AG04450 (cell line): ENCODE results near the gene ZSWIM3. TPM values are rescaled to one million over a fixed set of nuclear protein-coding genes. Genes with fewer than 3 reads are reported as not detected.
A peak's percentile ranks its signal among the peaks of the same experiment; 100 is the strongest.

ENCODE experiments used
- CTCF ChIA-PET: fragments of 300-600, 350-600 bp; formaldehyde crosslinking; extraction: SDS; loops from one replicate; lab custom pipeline; 2022; ENCODE audit warnings: antibody characterized with exemption, inconsistent platforms; lab: Charles Lee
- POLR2A ChIA-PET: fragments of 350-600 bp; formaldehyde crosslinking; extraction: SDS; loops from one replicate; lab custom pipeline; 2021; ENCODE audit warnings: antibody characterized with exemption, inconsistent platforms; lab: Yijun Ruan, JAX
- DNase-seq: peaks from one replicate; pipeline ENCODE4 v3.0.0-alpha.2; 2011; ENCODE audit warnings: low read depth, low spot score
- H3K27ac ChIP-seq: one replicate; pipeline ENCODE4 v1.5.1; 2012; ENCODE audit warnings: low read depth, low read length, control low read depth
- H3K27me3 ChIP-seq: one replicate; pipeline ENCODE4 v1.6.0; 2012; ENCODE audit warnings: low read length; ENCODE audit not compliant: control insufficient read depth, insufficient read depth
- H3K4me3 ChIP-seq: 2 replicates; pipeline ENCODE4 v1.5.1; 2011; ENCODE audit warnings: mild to moderate bottlenecking, low read depth, low read length, control low read depth
- H3K9me3 ChIP-seq: 2 replicates; pipeline ENCODE4 v1.5.1; 2012; ENCODE audit warnings: low read length; ENCODE audit not compliant: control insufficient read depth, insufficient read depth
- polyA plus RNA-seq: library from polyadenylated mRNA; depleted of rRNA; stranded (reverse); fragments of >200 nt; gene quantifications from 2 replicates; pipeline ENCODE4 v1.2.3, GENCODE V29; 2011
- TF ChIP-seq, protein P1 (sequence below): IDR thresholded peaks from 2 replicates; pipeline ENCODE4 v1.5.1; 2011; ENCODE audit warnings: low read depth, low read length, control low read depth, inconsistent platforms

ZSWIM3 gene
- polyA plus RNA-seq, 1 experiment: 4.6 TPM

DNA sequence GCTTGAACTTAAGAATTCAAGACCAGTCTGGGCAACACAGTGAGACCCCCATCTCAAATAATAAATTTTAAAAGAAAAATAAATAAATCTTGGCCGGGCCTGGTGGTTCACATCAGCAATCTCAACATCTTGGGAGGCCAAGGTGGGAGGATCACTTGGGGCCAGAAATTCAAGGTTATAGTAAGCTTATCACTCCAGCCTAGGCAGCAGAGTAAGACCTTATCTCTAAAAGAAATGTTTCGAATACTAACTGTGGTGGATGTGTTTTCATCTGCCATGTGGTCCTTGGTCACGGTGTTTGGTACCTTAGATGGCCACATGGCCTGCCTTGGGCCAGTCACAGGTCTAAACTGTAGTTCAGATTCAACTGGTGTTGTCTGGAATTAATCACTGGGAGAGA lies 39.2 kb upstream of the ZSWIM3 start:
- ChIA-PET CTCF (interaction anchor here (2.1 kb wide), 1 partner anchor 18 kb away, joined by 8 read pairs; no protein-coding TSS in a partner anchor), POLR2A (interaction anchor here (2.3 kb wide), 1 partner anchor 15 kb away, joined by 6 read pairs; the partner anchor contains the start of gene SNX21)
- Histone ChIP-seq H3K4me3 (no peak overlapping the region), H3K9me3 (no peaks in the 10 kb centered on the region; the same call in 1 of the 2 replicates), H3K27ac (no peak overlapping the region), H3K27me3 (peaks cover 6% of the 10 kb centered on the region)
- TF ChIP-seq, protein P1, sequence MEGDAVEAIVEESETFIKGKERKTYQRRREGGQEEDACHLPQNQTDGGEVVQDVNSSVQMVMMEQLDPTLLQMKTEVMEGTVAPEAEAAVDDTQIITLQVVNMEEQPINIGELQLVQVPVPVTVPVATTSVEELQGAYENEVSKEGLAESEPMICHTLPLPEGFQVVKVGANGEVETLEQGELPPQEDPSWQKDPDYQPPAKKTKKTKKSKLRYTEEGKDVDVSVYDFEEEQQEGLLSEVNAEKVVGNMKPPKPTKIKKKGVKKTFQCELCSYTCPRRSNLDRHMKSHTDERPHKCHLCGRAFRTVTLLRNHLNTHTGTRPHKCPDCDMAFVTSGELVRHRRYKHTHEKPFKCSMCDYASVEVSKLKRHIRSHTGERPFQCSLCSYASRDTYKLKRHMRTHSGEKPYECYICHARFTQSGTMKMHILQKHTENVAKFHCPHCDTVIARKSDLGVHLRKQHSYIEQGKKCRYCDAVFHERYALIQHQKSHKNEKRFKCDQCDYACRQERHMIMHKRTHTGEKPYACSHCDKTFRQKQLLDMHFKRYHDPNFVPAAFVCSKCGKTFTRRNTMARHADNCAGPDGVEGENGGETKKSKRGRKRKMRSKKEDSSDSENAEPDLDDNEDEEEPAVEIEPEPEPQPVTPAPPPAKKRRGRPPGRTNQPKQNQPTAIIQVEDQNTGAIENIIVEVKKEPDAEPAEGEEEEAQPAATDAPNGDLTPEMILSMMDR: no peak
- no peak for DNase-seq

DNA sequence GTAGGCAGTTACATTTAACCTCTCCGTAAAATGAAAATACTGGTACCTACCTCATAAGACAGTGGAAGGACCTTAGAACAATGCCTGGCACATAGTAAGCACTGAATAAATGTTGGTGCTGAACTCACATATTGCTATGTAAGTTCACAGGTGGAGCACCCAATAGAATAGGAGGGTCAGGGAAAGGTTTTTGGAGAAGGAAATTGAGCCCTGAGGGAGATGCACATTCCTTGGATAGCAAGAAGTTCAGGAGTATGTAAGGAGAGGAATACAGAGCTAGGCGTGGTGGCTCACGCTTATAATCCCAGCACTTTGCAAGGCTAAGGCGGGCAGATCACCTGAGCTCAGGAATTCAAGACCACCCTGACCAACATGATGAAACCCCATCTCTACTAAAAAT lies 37.9 kb upstream of the ZSWIM3 start:
- Histone ChIP-seq H3K27ac (no peak overlapping the region), H3K27me3 (peaks cover 14% of the 10 kb centered on the region), H3K4me3 (no peak overlapping the region), H3K9me3 (no peaks in the 10 kb centered on the region; the same call in 1 of the 2 replicates)
- ChIA-PET CTCF (interaction anchor here (0.9 to 2.1 kb wide), 4 partner anchors 19 to 151 kb away, joined by 4 to 8 read pairs (median 6); no protein-coding TSS in a partner anchor), POLR2A (no interaction called here)
- TF ChIP-seq, protein P1: no peak
- DNase-seq: no peak

DNA sequence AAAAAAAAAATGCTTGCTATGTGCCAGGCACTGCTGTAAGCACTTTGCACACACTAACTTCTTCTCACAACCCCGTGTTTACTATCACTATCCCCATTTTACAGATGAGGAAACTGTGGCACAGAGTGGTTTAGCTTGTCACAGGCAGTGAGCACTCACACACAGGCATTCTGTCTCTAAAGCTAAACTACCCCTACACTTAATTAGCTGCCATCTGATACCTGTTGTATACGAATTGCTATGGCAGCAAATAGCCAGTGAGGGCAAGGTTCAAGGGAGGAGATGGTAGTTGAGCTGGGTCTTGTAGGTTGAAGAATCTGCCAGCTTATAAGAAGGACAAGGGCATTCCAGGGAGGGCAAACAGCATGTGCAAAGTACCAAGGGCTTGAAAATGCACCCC lies 35.5 kb upstream of the ZSWIM3 start:
- no peaks in the 10 kb centered on the region; the same call in 1 of the 2 replicates for H3K9me3 ChIP-seq
- ChIA-PET POLR2A (interaction anchor here (1.0 kb wide), 1 partner anchor 12 kb away, joined by 4 read pairs; the partner anchor contains the start of gene SNX21), CTCF (interaction anchor here (0.8 to 1.8 kb wide), 3 partner anchors 23 to 148 kb away, joined by 3 to 5 read pairs (median 3); no protein-coding TSS in a partner anchor)
- TF ChIP-seq, protein P1: no peak
- H3K4me3 ChIP-seq: no peak overlapping the region
- no peak overlapping the region for H3K27ac ChIP-seq
- peaks cover 14% of the 10 kb centered on the region for H3K27me3 ChIP-seq
- DNase-seq: no peak

DNA sequence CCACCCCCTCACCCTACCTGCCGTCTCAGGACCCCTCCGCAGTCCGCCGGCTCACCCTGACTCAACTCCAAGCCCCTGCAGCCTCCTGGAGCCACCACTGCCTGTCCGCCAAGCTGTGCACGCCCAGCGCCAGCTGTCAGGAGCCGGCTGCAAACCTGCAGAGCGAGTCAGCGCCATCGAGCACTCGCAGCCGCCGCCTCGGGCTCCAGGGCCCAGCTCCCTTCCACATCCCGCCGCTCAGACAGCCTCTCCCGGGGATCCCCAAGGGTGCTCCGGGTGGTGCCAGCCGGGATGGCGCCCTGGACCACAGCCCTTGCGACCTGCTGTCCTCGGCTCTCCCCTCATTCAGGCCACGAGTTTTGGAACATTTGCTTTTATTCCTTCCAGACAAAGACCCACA lies 34.6 kb upstream of the ZSWIM3 start:
- TF ChIP-seq, protein P1: no peak
- peaks cover 14% of the 10 kb centered on the region for H3K27me3 ChIP-seq
- no peak overlapping the region for H3K27ac ChIP-seq
- DNase-seq: no peak
- no peaks in the 10 kb centered on the region; the same call in 1 of the 2 replicates for H3K9me3 ChIP-seq
- POLR2A ChIA-PET: interaction anchor here (0.7 to 1.0 kb wide), 3 partner anchors 11 to 474 kb away, joined by 3 to 5 read pairs (median 4); partner anchors contain the start of gene SNX21
- CTCF ChIA-PET: interaction anchor here (0.5 to 1.2 kb wide), 3 partner anchors 17 to 386 kb away, joined by 3 to 4 read pairs (median 3); no protein-coding TSS in a partner anchor
- peak overlapping the region; percentile 22; the same call in 1 of the 2 replicates for H3K4me3 ChIP-seq
